Renal cortex interstitium (tissue), 11 donors: ENCODE measurements around the gene RECK. TPM values are rescaled to one million over a fixed set of nuclear protein-coding genes. Genes with fewer than 3 reads are reported as not detected.

ENCODE experiments used
- DNase-seq, 11 donors: peaks; one replicate each; pipeline ENCODE4 v3.0.0-alpha.2; 2013; ENCODE audit warnings: low read depth in 9 of 11, low spot score in 4 of 11; ENCODE audit errors: extremely low read depth in 1 of 11
- polyA plus RNA-seq, 3 donors: library from polyadenylated mRNA; unstranded; fragments of 120-200 nt; gene quantifications; one replicate each; pipeline ENCODE4 v1.2.1, GENCODE V29; 2013; ENCODE audit not compliant: insufficient read length in 3 of 3

The RECK gene
- polyA plus RNA-seq, 3 donors: 26.5 to 32.5 (median 29.3) TPM

DNA sequence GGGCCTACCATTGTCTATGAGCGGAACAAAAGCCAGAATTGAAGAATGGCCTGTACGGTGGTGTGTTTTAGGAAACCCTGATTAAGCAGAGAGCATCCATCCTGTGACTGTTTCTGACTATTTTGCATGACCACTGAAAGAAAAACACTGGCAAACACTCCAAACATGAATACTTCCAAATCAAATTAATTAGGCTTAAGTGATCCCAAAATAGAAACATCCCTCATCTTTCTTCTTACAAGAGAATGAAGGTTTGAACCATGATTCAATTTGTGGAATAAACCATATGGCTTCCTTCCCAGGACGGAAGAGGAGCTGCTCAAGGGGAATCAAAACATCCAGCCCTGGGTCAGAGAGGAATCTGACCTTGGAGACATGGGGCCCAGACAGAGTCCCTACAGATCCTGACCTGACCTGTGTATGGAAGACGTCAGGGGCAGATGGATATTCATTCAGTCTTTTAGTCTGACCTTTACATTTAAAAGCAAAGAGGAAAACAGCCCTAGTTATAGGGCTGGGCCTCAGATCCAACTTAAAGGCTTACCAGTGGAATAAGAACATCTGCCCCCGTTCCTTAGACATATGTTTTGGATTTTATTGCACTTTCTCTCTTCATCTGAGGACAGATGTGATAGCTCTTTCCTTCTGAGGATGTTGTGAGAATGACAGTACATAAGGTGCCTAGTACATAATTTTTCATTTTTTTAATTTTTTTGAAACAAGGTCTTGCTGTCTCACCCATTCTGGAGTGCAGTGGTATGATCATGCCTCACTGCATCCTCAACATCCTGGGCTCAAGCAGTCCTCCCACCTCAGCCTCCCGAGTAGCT is 17.6 kb upstream of the RECK start:
- peak in 1 of 11 donors; percentile 9 for DNase-seq

DNA sequence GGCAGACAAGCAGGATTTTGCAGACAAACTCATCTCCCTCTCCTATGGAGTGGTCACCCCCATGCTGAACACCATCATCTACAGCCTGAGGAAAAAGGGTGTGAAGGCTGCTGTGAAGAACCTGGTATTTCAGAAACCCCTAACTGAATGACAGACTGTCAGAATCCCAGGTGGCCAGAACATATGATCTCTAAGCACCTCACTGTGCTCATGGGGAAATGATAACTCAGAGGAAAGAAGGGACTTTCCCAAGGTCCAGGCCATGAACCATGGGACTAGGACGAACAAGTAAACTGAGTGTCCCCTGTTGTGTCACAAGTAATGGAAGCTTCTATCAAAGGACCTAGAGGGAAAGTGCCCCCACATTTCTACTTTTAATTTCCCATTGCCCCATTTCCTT is 14.7 kb upstream of the RECK start:
- no peak for DNase-seq

- peak in 9 of 11 donors; percentile 44 to 69 (median 62) for DNase-seq
These were observed 13.3 kb upstream of the RECK start for GRCh38 chr9:36023260-36024048.

DNA sequence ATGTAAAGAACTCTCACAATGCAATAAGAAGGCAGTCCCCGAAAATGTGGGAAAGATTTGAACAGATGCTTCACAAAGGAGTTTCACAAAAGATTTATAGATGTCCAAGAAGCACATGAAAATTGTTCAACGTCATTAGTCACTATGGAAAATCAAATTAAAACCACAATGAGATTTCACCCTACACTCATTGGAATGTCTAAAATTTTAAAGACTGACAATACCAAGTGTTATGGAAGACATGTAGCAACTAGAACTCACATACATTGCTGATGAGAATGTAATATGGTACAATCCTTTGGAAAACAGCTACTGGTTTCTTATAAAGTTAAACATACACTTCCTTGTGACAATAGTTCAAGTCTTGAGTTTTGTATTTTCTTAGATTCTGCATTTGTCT is 11.0 kb upstream of the RECK start:
- DNase-seq: no peak

DNA sequence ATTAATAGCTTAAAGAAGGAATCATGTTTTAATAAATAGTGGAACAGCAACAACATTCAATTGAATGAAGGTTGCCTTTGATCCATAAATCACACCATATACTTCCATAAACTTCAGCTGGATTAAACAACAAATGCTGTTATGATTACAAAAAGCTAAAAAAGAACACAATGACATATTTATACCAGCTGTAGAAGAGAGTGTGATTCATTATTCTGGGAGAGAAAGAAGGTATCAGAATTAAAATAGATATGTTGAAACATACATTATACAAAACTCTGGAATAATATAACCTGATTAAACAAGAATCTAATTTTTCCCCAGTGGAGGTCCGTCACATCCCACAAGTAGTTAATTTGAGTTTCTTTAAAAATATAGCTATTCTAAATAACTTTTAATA is 7.5 kb upstream of the RECK start:
- no peak for DNase-seq

- DNase-seq: no peak
These were observed 6.8 kb upstream of the RECK start for GRCh38 chr9:36029765-36030528.

DNA sequence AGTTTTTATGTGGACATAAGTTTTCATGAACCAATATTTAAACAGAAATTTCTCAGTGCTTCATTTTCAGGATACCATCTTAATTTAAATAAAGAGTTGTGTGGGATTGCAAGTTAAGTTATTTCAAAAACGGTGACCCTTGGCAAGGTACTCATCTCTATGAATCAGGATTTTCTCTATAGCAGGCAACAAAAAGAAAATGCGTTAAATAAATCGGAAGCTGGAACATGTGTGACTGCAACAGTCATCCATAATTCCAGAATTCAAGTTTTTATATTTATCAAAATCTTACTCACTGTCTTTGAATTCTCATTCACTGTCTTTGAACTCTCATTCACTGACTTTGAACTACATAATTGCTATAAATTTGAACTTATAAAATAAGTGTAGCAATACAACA is 5.8 kb upstream of the RECK start:
- no peak for DNase-seq

DNA sequence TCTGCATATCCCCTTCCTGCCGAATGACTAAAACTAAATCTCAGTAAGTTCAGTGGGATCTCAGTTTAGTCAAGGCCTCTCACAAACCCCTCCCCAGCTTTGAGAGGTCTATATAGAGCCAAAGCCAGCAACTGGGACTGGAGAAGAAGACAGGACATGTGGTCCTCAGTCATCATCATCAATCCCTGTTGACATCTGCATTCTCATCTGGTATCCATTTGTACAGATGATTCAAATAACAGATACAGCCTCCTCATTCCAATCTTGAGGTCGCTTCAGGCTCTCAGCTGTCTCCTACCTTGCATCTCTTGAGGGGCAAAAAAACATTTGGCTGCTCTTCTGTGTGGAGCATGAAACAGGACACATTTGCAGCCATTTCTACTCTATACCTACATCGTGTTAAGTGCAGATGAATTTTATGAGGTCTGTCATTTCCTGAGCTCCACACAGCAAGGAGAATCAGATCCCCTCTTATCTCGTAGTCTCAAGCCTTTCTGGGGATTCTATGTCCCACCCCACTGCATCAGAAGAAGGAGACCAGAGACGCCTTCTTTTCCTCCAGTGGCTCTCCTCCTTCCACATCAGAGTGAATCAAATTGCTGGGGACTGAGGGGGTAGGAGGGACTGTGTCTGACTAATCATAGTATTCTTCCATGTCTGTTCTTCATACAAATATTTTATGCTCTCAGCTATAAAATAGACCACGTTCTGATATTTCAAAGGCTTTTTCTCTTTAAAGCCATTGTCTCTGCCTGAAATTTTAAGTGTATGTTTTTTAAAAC is 4.7 kb upstream of the RECK start:
- DNase-seq: no peak

GRCh38 chr9:36033788-36034187 is 2.9 kb upstream of the RECK start:
- DNase-seq: no peak

GRCh38 chr9:36034234-36034633 is 2.5 kb upstream of the RECK start:
- DNase-seq: no peak

- DNase-seq: no peak
These were observed 1.7 kb upstream of the RECK start for GRCh38 chr9:36035006-36035405.

DNA sequence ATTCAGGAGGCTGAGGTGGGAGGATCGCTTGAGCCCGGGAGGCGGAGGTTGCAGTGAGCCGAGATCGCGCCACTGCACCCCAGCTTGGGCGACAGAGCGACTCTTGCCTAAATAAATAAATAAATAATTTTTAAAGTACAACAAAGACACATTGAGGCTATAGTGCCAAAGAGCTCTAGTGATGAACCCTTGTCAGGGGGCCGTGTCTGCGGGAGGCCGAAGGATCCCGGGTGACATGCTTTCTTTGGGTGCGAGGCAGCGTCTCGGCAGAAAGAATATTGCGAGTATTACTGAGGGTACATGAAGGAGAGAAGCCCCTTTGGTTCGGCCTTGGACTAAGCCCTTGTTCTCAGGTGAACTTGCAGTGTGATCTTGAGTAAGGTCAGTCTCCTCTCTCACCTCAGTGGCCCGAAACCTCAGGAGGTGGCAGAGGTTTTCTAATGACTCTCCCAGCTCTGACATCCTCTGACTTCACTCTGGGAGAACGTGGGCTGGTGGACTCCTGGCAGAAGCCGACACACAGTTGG is 397 bp upstream of the RECK start:
- DNase-seq: no peak

DNA sequence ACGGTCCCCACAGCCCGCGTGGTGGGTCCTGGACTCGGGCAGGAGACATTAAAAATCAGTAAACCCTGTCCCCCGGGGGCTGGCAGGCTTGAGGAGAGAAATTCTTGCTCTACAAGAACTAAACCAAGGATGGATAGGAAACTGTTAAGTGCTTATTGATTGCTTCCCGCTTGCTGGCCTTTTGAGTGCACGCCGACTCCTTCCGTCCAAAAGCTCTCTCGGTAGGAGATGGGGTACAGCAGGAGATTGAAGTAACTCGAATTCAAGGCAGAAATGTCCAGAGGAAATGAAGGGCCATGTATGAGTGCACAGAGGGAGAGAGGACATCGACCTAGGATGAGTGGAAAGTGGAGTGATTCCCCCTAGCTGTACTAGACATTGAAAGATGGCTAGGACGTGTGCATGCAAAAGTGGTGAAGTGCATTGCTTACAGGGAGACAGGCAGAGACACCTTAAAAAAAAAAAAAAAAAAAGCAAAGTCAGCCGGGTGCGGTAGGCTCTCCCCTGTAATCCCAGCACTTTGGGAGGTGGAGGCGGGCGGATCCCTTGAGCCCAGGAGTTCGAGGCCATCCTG is 923 bp downstream of the RECK start:
- peak in 7 of 11 donors; percentile 23 to 45 (median 32) for DNase-seq

DNA sequence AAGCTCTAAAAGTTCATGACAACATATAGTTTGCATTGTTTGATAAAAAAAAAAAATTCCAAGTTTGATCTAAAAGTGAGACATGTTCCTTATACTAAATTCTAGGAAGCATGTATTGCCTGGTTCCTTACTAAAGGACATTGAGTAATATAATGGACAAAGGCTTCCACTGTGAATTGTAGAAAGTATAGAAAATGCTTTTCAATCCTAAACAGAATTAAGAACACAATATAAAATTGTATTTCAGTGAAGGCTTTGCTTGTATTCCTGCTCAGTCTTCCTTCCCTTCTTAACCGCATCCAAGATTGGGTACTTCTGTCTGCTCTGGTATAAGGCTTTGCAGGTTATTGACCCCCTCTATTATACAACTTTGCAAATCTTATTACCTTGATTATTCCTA is 2.4 kb downstream of the RECK start:
- no peak for DNase-seq

DNA sequence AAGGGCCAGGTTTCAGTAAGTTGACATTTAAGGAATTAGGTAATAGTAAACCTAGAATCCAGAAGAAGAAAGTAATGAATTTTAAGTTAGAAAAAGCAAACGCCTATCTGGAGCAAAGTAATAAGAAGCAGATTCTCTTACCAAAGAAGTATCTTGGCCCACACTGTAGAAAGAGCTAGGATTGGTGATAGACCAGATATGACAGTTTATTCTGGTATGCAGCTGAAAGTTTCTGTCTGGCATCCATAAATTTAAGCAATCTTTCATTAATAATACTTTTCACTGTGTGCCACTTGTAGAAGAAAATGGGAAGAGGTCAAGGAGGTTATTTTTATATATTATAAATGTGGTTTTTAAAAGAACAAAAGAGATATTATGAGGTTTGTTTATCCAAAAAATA is 3.0 kb downstream of the RECK start:
- no peak for DNase-seq

DNA sequence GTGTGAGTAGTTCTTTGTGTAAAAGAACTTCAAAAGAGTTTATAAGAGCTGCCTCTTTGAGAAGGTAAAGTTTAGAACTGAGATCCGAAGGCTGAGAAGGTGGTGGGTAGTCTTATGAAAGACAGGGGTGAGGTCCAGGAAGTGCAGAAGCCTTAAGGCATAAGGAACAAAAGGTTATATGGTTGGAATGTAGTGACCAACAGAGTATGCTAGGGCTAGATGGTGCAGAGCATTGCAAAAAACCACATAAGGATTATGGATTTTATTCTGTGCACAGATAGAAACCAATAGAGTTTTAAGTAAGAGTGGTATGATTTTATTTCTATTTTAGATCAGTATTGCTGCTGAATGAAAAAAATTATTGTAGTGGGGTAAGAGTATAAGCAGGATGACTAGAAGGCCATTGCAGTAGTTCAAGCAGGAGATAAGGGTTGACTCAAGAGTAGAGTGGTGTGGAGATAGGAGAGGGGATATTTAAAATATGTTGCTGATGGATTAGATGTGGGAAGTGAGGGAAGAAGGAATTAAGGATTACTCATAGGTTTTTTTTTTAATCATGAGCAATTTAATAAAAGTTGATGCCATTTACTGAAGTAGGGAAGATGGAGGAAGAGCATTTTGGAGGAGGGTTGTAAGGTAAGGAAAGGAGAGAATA is 3.7 kb downstream of the RECK start:
- no peak for DNase-seq

DNA sequence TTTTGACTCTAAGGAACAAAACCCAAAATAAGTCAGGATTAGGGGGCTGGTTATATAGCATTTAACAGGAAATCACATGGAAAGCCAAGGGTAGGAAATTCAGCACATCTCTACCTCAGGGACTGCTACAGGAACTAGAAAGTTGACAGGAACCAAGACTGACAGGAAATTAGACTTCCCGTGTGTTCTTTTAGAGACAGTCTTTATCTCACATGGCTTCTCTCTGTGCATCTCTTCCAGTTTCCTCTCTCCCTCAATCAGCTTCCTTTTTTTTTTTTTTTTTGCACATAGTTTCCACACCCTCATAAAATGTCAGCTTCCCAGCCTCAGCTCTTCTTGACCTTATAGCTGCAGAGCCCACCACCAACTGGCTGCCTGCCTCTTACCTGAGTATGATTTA is 4.8 kb downstream of the RECK start:
- no peak for DNase-seq

GRCh38 chr9:36045610-36046009 is 8.9 kb downstream of the RECK start:
- DNase-seq: no peak
